ENCODE data around the gene DERL2.

DNA sequence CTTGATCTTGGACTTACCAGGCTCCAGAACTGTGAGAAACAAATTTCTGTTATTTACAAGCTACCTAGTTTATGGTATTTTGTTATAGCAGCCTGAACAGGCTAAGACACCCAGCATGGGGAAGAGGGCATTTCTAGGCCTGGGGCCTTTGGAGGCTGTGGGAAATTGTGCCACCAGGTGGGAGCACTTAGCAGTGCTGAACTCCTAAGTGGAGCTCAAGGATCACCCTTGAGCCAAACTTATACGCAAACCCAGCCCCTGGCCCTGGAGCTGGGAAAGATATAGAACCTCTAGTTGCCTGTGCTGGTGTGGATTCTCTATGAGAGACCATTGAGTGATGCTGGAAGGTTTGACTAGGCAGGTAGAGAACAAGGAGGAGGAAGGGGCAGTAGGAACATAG, 36.5 kb upstream of the DERL2 start:
- TF ChIP-seq, protein P1, sequence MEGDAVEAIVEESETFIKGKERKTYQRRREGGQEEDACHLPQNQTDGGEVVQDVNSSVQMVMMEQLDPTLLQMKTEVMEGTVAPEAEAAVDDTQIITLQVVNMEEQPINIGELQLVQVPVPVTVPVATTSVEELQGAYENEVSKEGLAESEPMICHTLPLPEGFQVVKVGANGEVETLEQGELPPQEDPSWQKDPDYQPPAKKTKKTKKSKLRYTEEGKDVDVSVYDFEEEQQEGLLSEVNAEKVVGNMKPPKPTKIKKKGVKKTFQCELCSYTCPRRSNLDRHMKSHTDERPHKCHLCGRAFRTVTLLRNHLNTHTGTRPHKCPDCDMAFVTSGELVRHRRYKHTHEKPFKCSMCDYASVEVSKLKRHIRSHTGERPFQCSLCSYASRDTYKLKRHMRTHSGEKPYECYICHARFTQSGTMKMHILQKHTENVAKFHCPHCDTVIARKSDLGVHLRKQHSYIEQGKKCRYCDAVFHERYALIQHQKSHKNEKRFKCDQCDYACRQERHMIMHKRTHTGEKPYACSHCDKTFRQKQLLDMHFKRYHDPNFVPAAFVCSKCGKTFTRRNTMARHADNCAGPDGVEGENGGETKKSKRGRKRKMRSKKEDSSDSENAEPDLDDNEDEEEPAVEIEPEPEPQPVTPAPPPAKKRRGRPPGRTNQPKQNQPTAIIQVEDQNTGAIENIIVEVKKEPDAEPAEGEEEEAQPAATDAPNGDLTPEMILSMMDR (IDR thresholded peaks at IDR 0.05), result no peak
- TF ChIP-seq POLR2A (IDR thresholded peaks at IDR 0.05), result no peak
